ENCODE results near the gene RABGGTB.
"Not testable (repeated sequence)": the region's sequence is repeated elsewhere in the genome, so short reads cannot be mapped to it uniquely, and the experiment has no call there.

RABGGTB gene

GRCh38 chr1:75768016-75768415 is 18.0 kb upstream of the RABGGTB start:
- no peak for DNase-seq (ENCODE audit: low spot score)
- TF ChIP-seq CTCF (IDR thresholded peaks at IDR 0.05) = no peak
- Histone ChIP-seq H3K4me3 (no peak overlapping the region), H3K27ac (no peak overlapping the region)

- Histone ChIP-seq H3K4me3 (no peak overlapping the region), H3K27ac (no peak overlapping the region)
- TF ChIP-seq CTCF (IDR thresholded peaks at IDR 0.05) = no peak
- no peak for DNase-seq (ENCODE audit: low spot score)
These were observed 15.3 kb upstream of the RABGGTB start for GRCh38 chr1:75770761-75771160.

GRCh38 chr1:75771978-75772377 is 14.1 kb upstream of the RABGGTB start:
- no peak for TF ChIP-seq CTCF (IDR thresholded peaks at IDR 0.05)
- DNase-seq (ENCODE audit: low spot score) = no peak
- H3K27ac ChIP-seq = no peak overlapping the region
- H3K4me3 ChIP-seq = no peak overlapping the region

- not testable (repeated sequence) for H3K27ac ChIP-seq; H3K4me3 ChIP-seq; DNase-seq (ENCODE audit: low spot score)
These were observed 8.2 kb upstream of the RABGGTB start for GRCh38 chr1:75777812-75778211.

- H3K4me3 ChIP-seq; DNase-seq (ENCODE audit: low spot score); H3K27ac ChIP-seq: not testable (repeated sequence)
These were observed 7.4 kb upstream of the RABGGTB start for GRCh38 chr1:75778694-75779093.

- not testable (repeated sequence) for H3K27ac ChIP-seq; DNase-seq (ENCODE audit: low spot score); H3K4me3 ChIP-seq
These were observed 5.9 kb upstream of the RABGGTB start for GRCh38 chr1:75780183-75780582.

GRCh38 chr1:75783920-75784319 is 2.1 kb upstream of the RABGGTB start:
- H3K27ac ChIP-seq; H3K4me3 ChIP-seq; DNase-seq (ENCODE audit: low spot score): not testable (repeated sequence)

GRCh38 chr1:75785320-75785982 is 605 bp upstream of the RABGGTB start:
- no peak for DNase-seq (ENCODE audit: low spot score)
- TF ChIP-seq CTCF (IDR thresholded peaks at IDR 0.05) = no peak
- peak overlapping the region; percentile 78 for H3K4me3 ChIP-seq
- peak overlapping the region; percentile 77 to 89 for H3K27ac ChIP-seq

- Histone ChIP-seq H3K4me3 (peak overlapping the region; percentile 78), H3K27ac (peak overlapping the region in 1 of 2 donors; percentile 77)
- no peak for TF ChIP-seq CTCF (IDR thresholded peaks at IDR 0.05)
- no peak for DNase-seq (ENCODE audit: low spot score)
These were observed 941 bp downstream of the RABGGTB start for GRCh38 chr1:75786901-75787493.
